ACHN (cell line): ENCODE results near the gene ANKS1A.
A peak's percentile ranks its signal among the peaks of the same experiment; 100 is the strongest.
"Not testable (repeated sequence)": the region's sequence is repeated elsewhere in the genome, so short reads cannot be mapped to it uniquely, and the experiment has no call there.

ENCODE experiments used
- DNase-seq: peaks from one replicate; pipeline ENCODE4 v3.0.0-alpha.2; 2015
- in situ Hi-C: cut with HindIII; loops from 2 replicates; pipeline ENCODE4 v1.10.0; 2017; ENCODE audit warnings: low sequenced_read_pairs, low pct_ligation_motif_present, low pct_unique_long_range_greater_than_20kb

Gene ANKS1A

GRCh38 chr6:34877259-34877658 lies 11.8 kb upstream of the ANKS1A start:
- in situ Hi-C loops = no loop called here

GRCh38 chr6:34877869-34878485 lies 11.1 kb upstream of the ANKS1A start:
- in situ Hi-C loops = no loop called here
- no peak for DNase-seq

More at GRCh38 chr6:34877259-34877658, 11.8 kb upstream of the ANKS1A start:
- no peak for DNase-seq

- DNase-seq, in situ Hi-C loops: not testable (repeated sequence)
These were observed 5.0 kb upstream of the ANKS1A start for GRCh38 chr6:34884073-34884472.

- no peak for DNase-seq
- in situ Hi-C loops = no loop called here
These were observed 4.1 kb upstream of the ANKS1A start for GRCh38 chr6:34884996-34885395.

GRCh38 chr6:34885837-34886236 lies 3.2 kb upstream of the ANKS1A start:
- DNase-seq, in situ Hi-C loops: not testable (repeated sequence)

GRCh38 chr6:34887753-34888513 lies 1.1 kb upstream of the ANKS1A start, which contains the start of gene TAF11:
Gene TAF11, minus strand, starts transcription at chr6:34888042. Its CDS starts 85 bp downstream, at chr6:34887957.
- in situ Hi-C loops = no loop called here
- peak; percentile 91 for DNase-seq

GRCh38 chr6:34888514-34888856 lies 570 bp upstream of the ANKS1A start:
- in situ Hi-C loops = no loop called here
- no peak for DNase-seq

- DNase-seq = no peak
- in situ Hi-C loops = no loop called here
These were observed 1.5 kb downstream of the ANKS1A start for GRCh38 chr6:34890533-34890925.

- in situ Hi-C loops = no loop called here
- DNase-seq = no peak
These were observed 2.2 kb downstream of the ANKS1A start for GRCh38 chr6:34891296-34891695.

GRCh38 chr6:34894693-34895092 lies 5.6 kb downstream of the ANKS1A start:
- in situ Hi-C loops = no loop called here
- DNase-seq = no peak

GRCh38 chr6:34897130-34897529 lies 8.1 kb downstream of the ANKS1A start:
- in situ Hi-C loops = no loop called here
- DNase-seq = no peak

- in situ Hi-C loops = no loop called here
- DNase-seq = no peak
These were observed 8.7 kb downstream of the ANKS1A start for GRCh38 chr6:34897716-34898115.

- DNase-seq, in situ Hi-C loops: not testable (repeated sequence)
These were observed 10.7 kb downstream of the ANKS1A start for GRCh38 chr6:34899748-34900147.

- DNase-seq = no peak
- in situ Hi-C loops = no loop called here
These were observed 11.4 kb downstream of the ANKS1A start for GRCh38 chr6:34900321-34901031.

GRCh38 chr6:34901930-34902329 lies 12.9 kb downstream of the ANKS1A start:
- in situ Hi-C loops = no loop called here
- peak; percentile 32 for DNase-seq

- no peak for DNase-seq
- in situ Hi-C loops = no loop called here
These were observed 16.0 kb downstream of the ANKS1A start for GRCh38 chr6:34904990-34905613.

- in situ Hi-C loops = no loop called here
- DNase-seq = no peak
These were observed 17.8 kb downstream of the ANKS1A start for GRCh38 chr6:34906826-34907225.

- no peak for DNase-seq
- in situ Hi-C loops = no loop called here
These were observed 19.1 kb downstream of the ANKS1A start for GRCh38 chr6:34908194-34908593.

GRCh38 chr6:34909320-34909883 lies 20.3 kb downstream of the ANKS1A start:
- in situ Hi-C loops = no loop called here
- DNase-seq = no peak
